HepG2 (cell line): Measurements from ENCODE around the gene EXOC3L2. TPM values are rescaled to one million over a fixed set of nuclear protein-coding genes. Genes with fewer than 3 reads are reported as not detected.

ENCODE experiments used
- DR1 ChIP-seq: sonication (generic); formaldehyde crosslinking; IDR thresholded peaks from 2 replicates; pipeline ENCODE4 v1.8.0; 2021; ENCODE audit warnings: mild to moderate bottlenecking, missing genetic modification reagents, inconsistent platforms
- FOXJ3 ChIP-seq: sonication (generic); formaldehyde crosslinking; IDR thresholded peaks from 2 replicates; pipeline ENCODE4 v1.4.0; 2020; ENCODE audit warnings: missing genetic modification reagents, mild to moderate bottlenecking, borderline replicate concordance
- FOXO1 ChIP-seq: sonication (generic); formaldehyde crosslinking; IDR thresholded peaks from 2 replicates; pipeline ENCODE4 v1.4.0; 2020; ENCODE audit warnings: missing genetic modification reagents
- IRF2 ChIP-seq: IDR thresholded peaks from 2 replicates; pipeline ENCODE4 v1.6.1; 2018; ENCODE audit warnings: missing genetic modification reagents, missing compliant biosample characterization
- KMT2A ChIP-seq: sonication (generic); formaldehyde crosslinking; IDR thresholded peaks from 2 replicates; pipeline ENCODE4 v1.4.0; 2020; ENCODE audit warnings: missing genetic modification reagents
- MEIS2 ChIP-seq: sonication (generic); formaldehyde crosslinking; IDR thresholded peaks from 2 replicates; pipeline ENCODE4 v1.9.0; 2021; ENCODE audit warnings: mild to moderate bottlenecking, missing genetic modification reagents
- SALL1 ChIP-seq: sonication (generic); formaldehyde crosslinking; IDR thresholded peaks from 2 replicates; pipeline ENCODE4 v1.8.0; 2022; ENCODE audit warnings: mild to moderate bottlenecking, missing genetic modification reagents
- SMYD3 ChIP-seq: sonication (generic); formaldehyde crosslinking; IDR thresholded peaks from 2 replicates; pipeline ENCODE4 v1.8.1; 2023; ENCODE audit warnings: mild to moderate bottlenecking, missing genetic modification reagents
- TAF1 ChIP-seq: sonication (generic); formaldehyde crosslinking; IDR thresholded peaks from 2 replicates; pipeline ENCODE4 v1.4.0; 2020; ENCODE audit warnings: missing genetic modification reagents
- TEAD3 ChIP-seq: optimal IDR thresholded peaks from 2 replicates; pipeline ENCODE3; 2016; ENCODE audit warnings: borderline replicate concordance
- THRA ChIP-seq: sonication (generic); formaldehyde crosslinking; IDR thresholded peaks from 2 replicates; pipeline ENCODE4 v1.4.0; 2020; ENCODE audit warnings: missing genetic modification reagents, borderline replicate concordance
- ZBTB38 ChIP-seq: sonication (generic); formaldehyde crosslinking; IDR thresholded peaks from 2 replicates; pipeline ENCODE4 v1.5.1; 2020; ENCODE audit warnings: mild to moderate bottlenecking, missing genetic modification reagents
- ZFP90 ChIP-seq: sonication (generic); formaldehyde crosslinking; IDR thresholded peaks from 2 replicates; pipeline ENCODE4 v1.8.0; 2022; ENCODE audit warnings: missing genetic modification reagents, mild to moderate bottlenecking, inconsistent platforms, borderline replicate concordance
- ZFYVE20 ChIP-seq: sonication (generic); formaldehyde crosslinking; IDR thresholded peaks from 2 replicates; pipeline ENCODE4 v1.8.0; 2023; ENCODE audit warnings: low read depth, mild to moderate bottlenecking, moderate library complexity, missing genetic modification reagents, borderline replicate concordance
- ZNF180 ChIP-seq: sonication (generic); formaldehyde crosslinking; IDR thresholded peaks from 2 replicates; pipeline ENCODE4 v1.4.0; 2020; ENCODE audit warnings: low read depth, missing genetic modification reagents, borderline replicate concordance
- ZNF329 ChIP-seq: sonication (generic); formaldehyde crosslinking; IDR thresholded peaks from 2 replicates; pipeline ENCODE4 v1.9.0; 2021; ENCODE audit warnings: low read depth, mild to moderate bottlenecking, missing genetic modification reagents
- ZNF350 ChIP-seq: sonication (generic); formaldehyde crosslinking; IDR thresholded peaks from 2 replicates; pipeline ENCODE4 v1.4.0; 2020; ENCODE audit warnings: mild to moderate bottlenecking, low read depth, missing genetic modification reagents, borderline replicate concordance
- ZNF354B ChIP-seq: sonication (generic); formaldehyde crosslinking; IDR thresholded peaks from 2 replicates; pipeline ENCODE4 v1.8.0; 2022; ENCODE audit warnings: mild to moderate bottlenecking, missing genetic modification reagents
- ZNF713 ChIP-seq: sonication (generic); formaldehyde crosslinking; IDR thresholded peaks from 2 replicates; pipeline ENCODE4 v1.4.0; 2020; ENCODE audit warnings: mild to moderate bottlenecking, missing genetic modification reagents
- ZSCAN21 ChIP-seq: sonication (generic); formaldehyde crosslinking; IDR thresholded peaks from 2 replicates; pipeline ENCODE4 v1.8.0; 2022; ENCODE audit warnings: mild to moderate bottlenecking, missing genetic modification reagents, moderate library complexity, borderline replicate concordance
- polyA plus RNA-seq, 8 experiments: library from polyadenylated mRNA; depleted of rRNA in 3 of 8; stranded (reverse) in 7 of 8; unstranded in 1 of 8; fragments of >200 nt; fragmentation: Illumina TruSeq in 4 of 8; extraction: Trizol in 4 of 8; gene quantifications; 2 replicates each; pipeline versions ENCODE4 v1.2.1 to v1.2.3, GENCODE V29; 2011 to 2016; ENCODE audit warnings: low read depth in 4 of 8, missing spikeins in 1 of 8, mixed read lengths in 1 of 8; ENCODE audit not compliant: insufficient read depth in 1 of 8
- total RNA-seq, 5 experiments: library from RNA; depleted of rRNA; stranded (reverse); fragments of >200 nt; fragmentation: Illumina TruSeq; extraction: Trizol; gene quantifications; 2 replicates each; pipeline ENCODE4 v1.2.3, GENCODE V29; 2016; ENCODE audit warnings: low read depth in 1 of 5
- TF ChIP-seq, protein P1 (sequence below): sonication (generic); formaldehyde crosslinking; IDR thresholded peaks from 2 replicates; pipeline ENCODE4 v1.4.0; 2020; ENCODE audit warnings: missing genetic modification reagents, mild to moderate bottlenecking, borderline replicate concordance
- TF ChIP-seq, protein P2 (sequence below): IDR thresholded peaks from 2 replicates; pipeline ENCODE4 v1.6.1; 2016
- TF ChIP-seq, protein P3 (sequence below): sonication (generic); formaldehyde crosslinking; IDR thresholded peaks from 2 replicates; pipeline ENCODE4 v1.4.0; 2020; ENCODE audit warnings: missing genetic modification reagents, borderline replicate concordance

Gene EXOC3L2
- total and polyA plus RNA-seq, 2 of the 13 experiments (the other 11 are each of a cell fraction or from before 2014, with no cell fraction given): 0.21 TPM; not detected in 1

GRCh38 chr19:45279587-45280192, 34.5 kb upstream of the EXOC3L2 start (continued):
- TF ChIP-seq, protein P1, sequence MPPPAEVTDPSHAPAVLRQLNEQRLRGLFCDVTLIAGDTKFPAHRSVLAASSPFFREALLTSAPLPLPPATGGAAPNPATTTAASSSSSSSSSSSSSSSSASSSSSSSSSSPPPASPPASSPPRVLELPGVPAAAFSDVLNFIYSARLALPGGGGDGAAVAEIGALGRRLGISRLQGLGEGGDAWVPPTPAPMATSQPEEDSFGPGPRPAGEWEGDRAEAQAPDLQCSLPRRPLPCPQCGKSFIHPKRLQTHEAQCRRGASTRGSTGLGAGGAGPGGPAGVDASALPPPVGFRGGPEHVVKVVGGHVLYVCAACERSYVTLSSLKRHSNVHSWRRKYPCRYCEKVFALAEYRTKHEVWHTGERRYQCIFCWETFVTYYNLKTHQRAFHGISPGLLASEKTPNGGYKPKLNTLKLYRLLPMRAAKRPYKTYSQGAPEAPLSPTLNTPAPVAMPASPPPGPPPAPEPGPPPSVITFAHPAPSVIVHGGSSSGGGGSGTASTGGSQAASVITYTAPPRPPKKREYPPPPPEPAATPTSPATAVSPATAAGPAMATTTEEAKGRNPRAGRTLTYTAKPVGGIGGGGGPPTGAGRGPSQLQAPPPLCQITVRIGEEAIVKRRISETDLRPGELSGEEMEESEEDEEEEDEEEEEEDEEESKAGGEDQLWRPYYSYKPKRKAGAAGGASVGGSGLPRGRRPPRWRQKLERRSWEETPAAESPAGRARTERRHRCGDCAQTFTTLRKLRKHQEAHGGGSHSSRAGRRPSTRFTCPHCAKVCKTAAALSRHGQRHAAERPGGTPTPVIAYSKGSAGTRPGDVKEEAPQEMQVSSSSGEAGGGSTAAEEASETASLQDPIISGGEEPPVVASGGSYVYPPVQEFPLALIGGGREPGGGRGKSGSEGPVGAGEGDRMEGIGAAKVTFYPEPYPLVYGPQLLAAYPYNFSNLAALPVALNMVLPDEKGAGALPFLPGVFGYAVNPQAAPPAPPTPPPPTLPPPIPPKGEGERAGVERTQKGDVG (CRISPR knock-in tag): 0 out of 2 replicates have a peak, but pooled peaks have one; percentile 60
- TF ChIP-seq TAF1 (CRISPR knock-in tag): no peak
- TF ChIP-seq, protein P2, sequence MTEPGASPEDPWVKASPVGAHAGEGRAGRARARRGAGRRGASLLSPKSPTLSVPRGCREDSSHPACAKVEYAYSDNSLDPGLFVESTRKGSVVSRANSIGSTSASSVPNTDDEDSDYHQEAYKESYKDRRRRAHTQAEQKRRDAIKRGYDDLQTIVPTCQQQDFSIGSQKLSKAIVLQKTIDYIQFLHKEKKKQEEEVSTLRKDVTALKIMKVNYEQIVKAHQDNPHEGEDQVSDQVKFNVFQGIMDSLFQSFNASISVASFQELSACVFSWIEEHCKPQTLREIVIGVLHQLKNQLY (CRISPR knock-in tag): 0 out of 2 replicates have a peak, but pooled peaks have one; percentile 33
- TF ChIP-seq ZNF329 (CRISPR knock-in tag): peak; percentile 99
- no peak for TF ChIP-seq FOXO1
- TF ChIP-seq ZNF354B (CRISPR knock-in tag): no peak
- TF ChIP-seq MEIS2 (CRISPR knock-in tag): no peak
- TF ChIP-seq ZBTB38: peak; percentile 83
- TF ChIP-seq, protein P3, sequence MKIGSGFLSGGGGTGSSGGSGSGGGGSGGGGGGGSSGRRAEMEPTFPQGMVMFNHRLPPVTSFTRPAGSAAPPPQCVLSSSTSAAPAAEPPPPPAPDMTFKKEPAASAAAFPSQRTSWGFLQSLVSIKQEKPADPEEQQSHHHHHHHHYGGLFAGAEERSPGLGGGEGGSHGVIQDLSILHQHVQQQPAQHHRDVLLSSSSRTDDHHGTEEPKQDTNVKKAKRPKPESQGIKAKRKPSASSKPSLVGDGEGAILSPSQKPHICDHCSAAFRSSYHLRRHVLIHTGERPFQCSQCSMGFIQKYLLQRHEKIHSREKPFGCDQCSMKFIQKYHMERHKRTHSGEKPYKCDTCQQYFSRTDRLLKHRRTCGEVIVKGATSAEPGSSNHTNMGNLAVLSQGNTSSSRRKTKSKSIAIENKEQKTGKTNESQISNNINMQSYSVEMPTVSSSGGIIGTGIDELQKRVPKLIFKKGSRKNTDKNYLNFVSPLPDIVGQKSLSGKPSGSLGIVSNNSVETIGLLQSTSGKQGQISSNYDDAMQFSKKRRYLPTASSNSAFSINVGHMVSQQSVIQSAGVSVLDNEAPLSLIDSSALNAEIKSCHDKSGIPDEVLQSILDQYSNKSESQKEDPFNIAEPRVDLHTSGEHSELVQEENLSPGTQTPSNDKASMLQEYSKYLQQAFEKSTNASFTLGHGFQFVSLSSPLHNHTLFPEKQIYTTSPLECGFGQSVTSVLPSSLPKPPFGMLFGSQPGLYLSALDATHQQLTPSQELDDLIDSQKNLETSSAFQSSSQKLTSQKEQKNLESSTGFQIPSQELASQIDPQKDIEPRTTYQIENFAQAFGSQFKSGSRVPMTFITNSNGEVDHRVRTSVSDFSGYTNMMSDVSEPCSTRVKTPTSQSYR (CRISPR knock-in tag): peak; percentile 44; the same call in 1 of the 2 replicates
- TF ChIP-seq SALL1 (CRISPR knock-in tag): peak; percentile 43; the same call in 1 of the 2 replicates
- no peak for TF ChIP-seq SMYD3
- no peak for TF ChIP-seq THRA (CRISPR knock-in tag)
- no peak for TF ChIP-seq ZNF180 (CRISPR knock-in tag)
- no peak for TF ChIP-seq ZFYVE20
- TF ChIP-seq IRF2 (CRISPR knock-in tag): no peak
- TF ChIP-seq ZSCAN21 (CRISPR knock-in tag): no peak
- peak; percentile 53 for TF ChIP-seq TEAD3 (CRISPR knock-in tag)
- no peak for TF ChIP-seq ZNF350 (CRISPR knock-in tag)
- TF ChIP-seq ZFP90 (CRISPR knock-in tag): no peak
- TF ChIP-seq KMT2A: no peak
- TF ChIP-seq FOXJ3 (CRISPR knock-in tag): no peak
- no peak for TF ChIP-seq DR1 (CRISPR knock-in tag)
- no peak for TF ChIP-seq ZNF713 (CRISPR knock-in tag)
